K562 treated with DMSO at 1 percent for 48 hours (cell line): ENCODE data around the gene IVL. TPM values are rescaled to one million over a fixed set of nuclear protein-coding genes. Genes with fewer than 3 reads are reported as not detected.

ENCODE experiments used
- total RNA-seq: library from RNA; unstranded; fragments of 300-600 nt; gene quantifications from 2 replicates; pipeline ENCODE4 v1.2.3, GENCODE V29; 2022; ENCODE audit warnings: low replicate concordance; ENCODE audit errors: extremely low read depth

The IVL gene
- total RNA-seq, result not detected in 2 replicates

GRCh38 chr1:152907686-152908601 lies at the start of gene IVL:
TSS of gene IVL (plus strand) at chr1:152908546. CDS start at chr1:152909798, 1,252 bp downstream.

GRCh38 chr1:152859696-152860095 lies 48.6 kb upstream of the IVL start, which contains the start of gene LCE7A:
TSS of gene LCE7A (plus strand) at chr1:152859996. CDS start at chr1:152860698, 702 bp downstream.

GRCh38 chr1:152878042-152878441 lies 30.3 kb upstream of the IVL start, which contains the start of gene SMCP:
TSS of gene SMCP (plus strand) at chr1:152878322. CDS start at chr1:152884423, 6,101 bp downstream.

GRCh38 chr1:152946651-152947256 lies 38.4 kb downstream of the IVL start, which contains the start of gene SPRR5:
TSS of gene SPRR5 (plus strand) at chr1:152947206. CDS start at chr1:152948555, 1,349 bp downstream.

Other genes starting within 250 kb of the IVL start
- gene LCE2D, start 245.2 kb upstream of the IVL start, total RNA-seq, result not detected in 2 replicates
- not detected in 2 replicates for gene LCE2C, start 233.3 kb upstream of the IVL start, total RNA-seq
- not detected in 2 replicates for gene LCE2B, start 222.4 kb upstream of the IVL start, total RNA-seq
- not detected in 2 replicates for gene LCE2A, start 210.2 kb upstream of the IVL start, total RNA-seq
- not detected in 2 replicates for gene LCE4A, start 200.4 kb upstream of the IVL start, total RNA-seq
- not detected in 2 replicates for gene KPRP, start 150.5 kb upstream of the IVL start, total RNA-seq
- not detected in 2 replicates for gene LCE1F, start 133.4 kb upstream of the IVL start, total RNA-seq
- gene LCE1E, start 122.3 kb upstream of the IVL start, total RNA-seq, result not detected in 2 replicates
- not detected in 2 replicates for gene LCE1D, start 111.8 kb upstream of the IVL start, total RNA-seq
- gene LCE1C, start 101.9 kb upstream of the IVL start, total RNA-seq, result not detected in 2 replicates
- not detected in 2 replicates for gene LCE1B, start 96.6 kb upstream of the IVL start, total RNA-seq
- not detected in 2 replicates for gene LCE1A, start 81.1 kb upstream of the IVL start, total RNA-seq
- not detected in 2 replicates for gene LCE6A, start 65.7 kb upstream of the IVL start, total RNA-seq
- not detected in 2 replicates for gene LCE7A, start 48.5 kb upstream of the IVL start, total RNA-seq
- not detected in 2 replicates for gene SMCP, start 30.2 kb upstream of the IVL start, total RNA-seq
- gene SPRR5, start 38.7 kb downstream of the IVL start, total RNA-seq, result not detected in 2 replicates
- not detected in 2 replicates for gene SPRR4, start 62.1 kb downstream of the IVL start, total RNA-seq
- gene SPRR1A, start 75.5 kb downstream of the IVL start, total RNA-seq, result not detected in 2 replicates
- not detected in 2 replicates for gene SPRR3, start 93.2 kb downstream of the IVL start, total RNA-seq
- gene SPRR1B, start 122.7 kb downstream of the IVL start, total RNA-seq, result not detected in 2 replicates
- not detected in 2 replicates for gene SPRR2D, start 132.6 kb downstream of the IVL start, total RNA-seq
- gene SPRR2A, start 149.0 kb downstream of the IVL start, total RNA-seq, result not detected in 2 replicates
- not detected in 2 replicates for gene SPRR2B, start 163.1 kb downstream of the IVL start, total RNA-seq
- not detected in 2 replicates for gene SPRR2E, start 186.0 kb downstream of the IVL start, total RNA-seq
- gene SPRR2F, start 205.0 kb downstream of the IVL start, total RNA-seq, result not detected in 2 replicates
- gene SPRR2G, start 242.3 kb downstream of the IVL start, total RNA-seq, result not detected in 2 replicates